ENCODE measurements around the gene RAB27B. TPM values are rescaled to one million over a fixed set of nuclear protein-coding genes. Genes with fewer than 3 reads are reported as not detected.

RAB27B gene
- total and polyA plus RNA-seq, 2 of the 8 experiments (the other 6 are each of a cell fraction or from before 2014, with no cell fraction given): 0.05 to 0.60 TPM

- TF ChIP-seq CHD7 (IDR thresholded peaks at IDR 0.05; ENCODE audit: insufficient replicate concordance, low read length) (no peak), POLR2A (IDR thresholded peaks at IDR 0.05; ENCODE audit: control extremely low read depth in 1 of 2, low read depth in 2 of 2, low read length in 2 of 2) (no peak), SP2 (IDR thresholded peaks at IDR 0.05; ENCODE audit: low read length) (no peak), GTF2F1 (IDR thresholded peaks at IDR 0.05; ENCODE audit: borderline replicate concordance, low read depth, low read length) (no peak), TCF12 (IDR thresholded peaks at IDR 0.05; ENCODE audit: low read depth, low read length) (no peak)
Observed at GRCh38 chr18:54919412-54919811, 91.1 kb downstream of the RAB27B start (continued).
